Measurements from ENCODE around the gene BMP8B. TPM values are rescaled to one million over a fixed set of nuclear protein-coding genes. Genes with fewer than 3 reads are reported as not detected.
"Not testable (repeated sequence)": the region's sequence is repeated elsewhere in the genome, so short reads cannot be mapped to it uniquely, and the experiment has no call there.

BMP8B gene
- total RNA-seq, result 1 to 10 TPM in 4 of 8 experiments, under 1 TPM in 4; 0.20 to 3.5 (median 1.1) TPM

- ATAC-seq (replicated peaks in 6 of 8), result peak; percentile 77 to 93 (median 85)
- no peak within 1 kb of the TSS for H3K27ac ChIP-seq
- H3K4me3 ChIP-seq, result peak within 1 kb of the TSS; percentile 26 to 48 (median 35)
- H3K4me1 ChIP-seq (replicated peaks in 1 of 2), result peaks cover 5 to 16% of the 10 kb centered on the region in 2 donors
- in situ Hi-C loops (cut with MboI; ENCODE audit: low pct_unique_long_range_greater_than_20kb in 2 of 9, low sequenced_read_pairs in 9 of 9, unreplicated experiment in 9 of 9), result no loop called here
- WGBS, 10 experiments, result 5 to 60% (median 20%) methylated on average over 2 to 18 of the region's 91 CpGs; no CpG with 5 or more reads in 5 of the 10 experiments
Measured at GRCh38 chr1:39788758-39789570, at the start of gene BMP8B. BMP8B (minus strand) TSS chr1:39788865; CDS start chr1:39788485, 380 bp downstream.

DNA sequence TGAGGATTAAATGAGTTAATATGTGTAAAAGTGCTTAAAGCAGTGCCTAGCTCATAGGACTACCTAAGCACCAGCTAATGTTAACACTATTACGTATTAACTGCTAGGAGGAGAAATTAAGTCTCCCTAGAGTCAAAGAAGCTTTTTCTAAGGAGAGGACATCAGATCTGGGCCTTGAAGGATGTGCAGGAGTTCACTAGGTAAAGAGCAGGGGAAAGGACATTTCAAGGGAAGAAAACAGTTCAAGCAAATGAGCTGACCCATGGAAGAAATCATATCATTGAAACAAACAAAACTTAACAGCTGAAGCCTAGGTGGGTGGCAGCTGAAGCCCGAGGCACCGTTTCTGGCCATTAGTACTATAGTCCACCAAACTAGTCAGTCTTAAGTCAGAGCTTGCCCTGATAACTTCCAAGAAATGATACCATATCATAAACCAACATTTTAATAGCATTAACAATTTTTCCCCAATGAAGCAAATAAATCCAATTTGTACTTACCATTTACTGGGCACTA, 48.0 kb upstream of the BMP8B start:
- no peak for ATAC-seq (replicated peaks in 6 of 8)
- Histone ChIP-seq H3K4me3 (no peak overlapping the region), H3K27ac (no peak overlapping the region), H3K4me1 (replicated peaks in 1 of 2) (peaks cover 3 to 11% of the 10 kb centered on the region in 2 donors)
- WGBS, 10 experiments, result 83 to 95% (median 90%) methylated on average over 2 to 3 of the region's 3 CpGs; no CpG with 5 or more reads in 2 of the 10 experiments
- in situ Hi-C loops (cut with MboI; ENCODE audit: low pct_unique_long_range_greater_than_20kb in 2 of 9, low sequenced_read_pairs in 9 of 9, unreplicated experiment in 9 of 9), result no loop called here

- no peak for ATAC-seq (replicated peaks in 6 of 8)
Measured at GRCh38 chr1:39835935-39836594, 47.4 kb upstream of the BMP8B start.

GRCh38 chr1:39835110-39835509, 46.4 kb upstream of the BMP8B start:
- peaks cover 3 to 15% of the 10 kb centered on the region in 2 donors for H3K4me1 ChIP-seq (replicated peaks in 1 of 2)
- no peak overlapping the region for H3K4me3 ChIP-seq
- 60 to 100% (median 100%) methylated on average over 1 to 2 of the region's 2 CpGs; no CpG with 5 or more reads in 4 of the 10 experiments for WGBS, 10 experiments
- no peak overlapping the region for H3K27ac ChIP-seq
- ATAC-seq (replicated peaks in 6 of 8), result no peak
- in situ Hi-C loops (cut with MboI; ENCODE audit: low pct_unique_long_range_greater_than_20kb in 2 of 9, low sequenced_read_pairs in 9 of 9, unreplicated experiment in 9 of 9), result no loop called here

More at GRCh38 chr1:39835935-39836594, 47.4 kb upstream of the BMP8B start:
- no peak overlapping the region for H3K27ac ChIP-seq
- in situ Hi-C loops (cut with MboI; ENCODE audit: low pct_unique_long_range_greater_than_20kb in 2 of 9, low sequenced_read_pairs in 9 of 9, unreplicated experiment in 9 of 9), result no loop called here
- no peak overlapping the region for H3K4me3 ChIP-seq
- WGBS, 10 experiments, result 81 to 100% (median 92%) methylated on average over 1 to 7 of the region's 7 CpGs
- peaks cover 3 to 13% of the 10 kb centered on the region in 2 donors for H3K4me1 ChIP-seq (replicated peaks in 1 of 2)

DNA sequence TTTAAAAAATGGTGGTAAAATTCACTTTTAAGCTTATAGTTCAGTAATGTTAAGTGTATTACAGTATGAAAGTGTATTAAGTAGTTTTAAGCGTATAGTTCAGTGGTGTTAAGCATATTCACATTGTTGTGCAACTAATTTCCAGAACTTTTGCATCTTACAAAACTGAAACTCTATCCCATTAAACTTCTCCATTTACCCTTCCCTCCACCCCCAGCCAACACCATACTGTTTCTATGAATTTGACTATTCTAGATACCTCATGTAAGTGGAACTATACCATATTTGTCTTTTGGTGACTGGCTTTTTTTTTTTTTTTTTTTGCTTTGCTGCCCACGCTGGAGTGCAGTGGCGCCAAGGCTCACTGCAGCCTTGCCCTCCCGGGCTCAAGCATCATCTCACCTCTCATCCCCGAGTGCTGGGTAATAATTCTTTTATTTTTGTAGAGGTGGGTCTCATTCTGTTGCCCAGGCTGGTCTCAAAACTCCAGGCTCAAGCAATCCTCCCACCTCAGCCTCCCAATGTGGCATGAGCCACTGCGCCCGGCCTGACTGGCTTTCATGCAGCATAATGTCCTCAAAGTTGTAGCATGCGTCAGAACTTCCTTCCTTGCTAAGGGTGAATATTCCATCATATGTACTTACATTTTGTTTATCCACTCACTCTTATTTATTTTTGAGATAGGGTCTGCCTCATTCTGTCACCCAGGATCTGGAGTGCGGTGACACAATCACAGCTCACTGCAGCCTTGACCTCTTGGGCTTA, 45.1 kb upstream of the BMP8B start:
- Histone ChIP-seq H3K27ac (no peak overlapping the region), H3K4me3 (no peak overlapping the region), H3K4me1 (replicated peaks in 1 of 2) (peaks cover 3 to 20% of the 10 kb centered on the region in 2 donors)
- ATAC-seq (replicated peaks in 6 of 8), result no peak
- in situ Hi-C loops (cut with MboI; ENCODE audit: low pct_unique_long_range_greater_than_20kb in 2 of 9, low sequenced_read_pairs in 9 of 9, unreplicated experiment in 9 of 9), result no loop called here
- 74 to 100% (median 97%) methylated on average over 1 to 9 of the region's 9 CpGs for WGBS, 10 experiments

DNA sequence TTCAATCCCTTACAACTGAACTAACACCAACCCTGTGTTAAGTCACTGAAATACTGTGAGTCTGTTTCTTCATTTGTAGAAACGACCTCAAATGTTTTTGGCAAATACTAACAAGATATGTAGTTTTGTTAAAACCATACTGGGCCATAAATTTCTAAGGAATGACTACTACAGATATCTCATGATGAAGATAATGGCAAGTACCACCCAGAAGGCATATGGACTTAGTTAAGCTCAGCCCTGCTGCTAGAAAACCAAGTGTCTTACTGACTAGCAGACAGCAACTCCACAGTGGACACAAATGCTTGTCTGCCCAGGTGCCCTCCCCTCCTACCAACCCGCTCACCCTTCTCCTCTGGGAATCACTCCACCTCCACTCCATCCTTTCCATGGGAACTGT, 44.5 kb upstream of the BMP8B start:
- Histone ChIP-seq H3K4me3 (no peak overlapping the region), H3K27ac (no peak overlapping the region), H3K4me1 (replicated peaks in 1 of 2) (peaks cover 3 to 20% of the 10 kb centered on the region in 2 donors)
- no peak for ATAC-seq (replicated peaks in 6 of 8)
- in situ Hi-C loops (cut with MboI; ENCODE audit: low pct_unique_long_range_greater_than_20kb in 2 of 9, low sequenced_read_pairs in 9 of 9, unreplicated experiment in 9 of 9), result no loop called here
- WGBS, 10 experiments, result 0 to 95% (median 40%) methylated on average over 1 to 2 of the region's 2 CpGs; no CpG with 5 or more reads in 3 of the 10 experiments

GRCh38 chr1:39832294-39832693, 43.6 kb upstream of the BMP8B start:
- WGBS, 10 experiments, result 69 to 90% (median 82%) methylated on average over 1 to 6 of the region's 6 CpGs; no CpG with 5 or more reads in 3 of the 10 experiments
- no peak overlapping the region for H3K27ac ChIP-seq
- peaks cover 3 to 20% of the 10 kb centered on the region in 2 donors for H3K4me1 ChIP-seq (replicated peaks in 1 of 2)
- peak in 5 of 8 experiments; percentile 68 to 89 (median 79) for ATAC-seq (replicated peaks in 6 of 8)
- no peak overlapping the region for H3K4me3 ChIP-seq
- in situ Hi-C loops (cut with MboI; ENCODE audit: low pct_unique_long_range_greater_than_20kb in 2 of 9, low sequenced_read_pairs in 9 of 9, unreplicated experiment in 9 of 9), result no loop called here

DNA sequence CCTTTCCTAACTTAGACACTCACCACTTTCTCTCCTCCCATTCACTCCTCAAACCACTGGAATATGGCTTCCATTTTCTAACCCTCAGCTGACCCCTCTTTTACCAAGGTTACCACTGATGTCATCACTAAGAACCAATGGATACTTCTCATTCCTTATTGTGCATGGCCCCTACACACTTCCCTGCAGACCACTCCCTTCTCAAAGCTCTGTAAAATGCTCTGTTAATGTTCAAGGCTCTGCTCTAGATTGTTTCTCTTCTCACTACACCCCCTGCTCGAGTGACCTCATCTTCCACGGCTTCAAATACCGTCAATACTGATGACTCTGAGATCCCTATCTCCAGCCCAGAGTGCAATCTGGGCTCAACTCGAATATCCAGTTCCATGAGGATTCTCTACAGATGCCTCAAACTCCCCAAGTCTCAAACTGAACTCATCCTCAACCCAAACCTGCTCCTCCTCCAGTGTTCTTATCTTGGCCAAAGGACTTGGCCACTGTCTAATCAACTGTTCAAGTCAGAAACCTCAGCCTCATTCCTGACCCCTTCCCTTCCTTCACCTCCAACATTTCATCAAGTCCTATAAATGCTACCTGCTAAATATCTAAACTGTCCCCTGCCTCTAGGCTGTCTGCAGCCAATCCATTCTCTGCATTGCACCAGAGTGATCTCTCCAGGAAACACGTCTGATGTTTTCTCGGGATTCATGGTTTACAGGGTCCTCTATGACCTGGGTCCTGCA, 41.3 kb upstream of the BMP8B start:
- Histone ChIP-seq H3K27ac (no peak overlapping the region), H3K4me1 (replicated peaks in 1 of 2) (peaks cover 3 to 20% of the 10 kb centered on the region in 2 donors), H3K4me3 (no peak overlapping the region)
- in situ Hi-C loops (cut with MboI; ENCODE audit: low pct_unique_long_range_greater_than_20kb in 2 of 9, low sequenced_read_pairs in 9 of 9, unreplicated experiment in 9 of 9), result loop anchor here in 2 of 9 experiments (10.0 kb wide), 2 partner anchors 65 to 135 kb away; no protein-coding TSS in a partner anchor
- peak; percentile 45 to 93 (median 67) for ATAC-seq (replicated peaks in 6 of 8)
- WGBS, 10 experiments, result 13 to 82% (median 77%) methylated on average over 3 to 6 of the region's 6 CpGs; no CpG with 5 or more reads in 2 of the 10 experiments

GRCh38 chr1:39828734-39829133, 40.1 kb upstream of the BMP8B start:
- in situ Hi-C loops (cut with MboI; ENCODE audit: low pct_unique_long_range_greater_than_20kb in 2 of 9, low sequenced_read_pairs in 9 of 9, unreplicated experiment in 9 of 9), result loop anchor here in 2 of 9 experiments (10.0 kb wide), 2 partner anchors 66 to 136 kb away; no protein-coding TSS in a partner anchor
- ATAC-seq (replicated peaks in 6 of 8), result no peak
- Histone ChIP-seq H3K4me1 (replicated peaks in 1 of 2) (peaks cover 3 to 20% of the 10 kb centered on the region in 2 donors), H3K4me3 (no peak overlapping the region), H3K27ac (no peak overlapping the region)
- 50 to 90% (median 79%) methylated on average over 1 to 2 of the region's 2 CpGs; no CpG with 5 or more reads in 4 of the 10 experiments for WGBS, 10 experiments

DNA sequence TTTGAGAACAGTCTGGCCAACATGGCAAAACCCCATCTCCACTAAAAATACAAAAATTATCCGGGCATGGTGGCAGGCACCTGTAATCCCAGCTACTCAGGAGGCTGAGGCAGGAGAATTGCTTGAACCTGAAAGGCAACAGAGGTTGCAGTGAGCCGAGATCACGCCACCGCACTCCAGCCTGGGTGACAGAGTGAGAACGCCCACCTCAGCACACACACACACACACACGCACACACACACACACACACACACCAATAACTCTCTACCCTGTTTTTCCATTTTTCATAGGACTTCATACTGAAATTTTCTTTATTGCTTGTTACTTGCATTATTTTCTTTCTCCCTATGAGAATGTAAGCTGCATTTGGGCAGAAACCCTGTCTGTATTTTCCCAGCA, 39.6 kb upstream of the BMP8B start:
- in situ Hi-C loops (cut with MboI; ENCODE audit: low pct_unique_long_range_greater_than_20kb in 2 of 9, low sequenced_read_pairs in 9 of 9, unreplicated experiment in 9 of 9), result loop anchor here in 2 of 9 experiments (10.0 kb wide), 2 partner anchors 67 to 137 kb away; no protein-coding TSS in a partner anchor
- peaks cover 3 to 20% of the 10 kb centered on the region in 2 donors for H3K4me1 ChIP-seq (replicated peaks in 1 of 2)
- not testable (repeated sequence) for H3K4me3 ChIP-seq; H3K27ac ChIP-seq; ATAC-seq (replicated peaks in 6 of 8)
- WGBS, 10 experiments, result 48 to 93% (median 80%) methylated on average over 2 to 6 of the region's 6 CpGs; no CpG with 5 or more reads in 3 of the 10 experiments

DNA sequence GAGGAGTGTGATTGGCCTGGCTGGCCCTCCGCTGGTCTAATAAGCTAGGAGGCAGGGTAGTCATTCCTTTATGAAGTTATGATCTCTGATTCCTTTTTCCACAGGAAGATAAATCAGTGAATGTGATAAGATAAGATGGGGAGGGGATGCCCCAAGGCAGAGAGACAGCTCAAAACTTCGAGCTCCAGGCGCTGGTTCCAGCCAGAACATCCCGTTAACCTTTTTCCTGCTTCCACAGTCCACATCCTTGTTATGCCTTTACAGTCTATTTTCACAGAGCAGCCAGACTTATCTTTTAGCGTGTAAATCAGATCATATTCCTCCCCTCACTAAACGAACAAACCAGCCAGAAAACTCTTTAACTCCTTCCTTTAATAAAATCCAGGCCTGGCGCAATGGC, 38.5 kb upstream of the BMP8B start:
- Histone ChIP-seq H3K4me1 (replicated peaks in 1 of 2) (peaks cover 3 to 14% of the 10 kb centered on the region in 2 donors), H3K4me3 (no peak overlapping the region), H3K27ac (no peak overlapping the region)
- ATAC-seq (replicated peaks in 6 of 8), result no peak
- WGBS, 10 experiments, result 41 to 92% (median 80%) methylated on average over 1 to 7 of the region's 7 CpGs; no CpG with 5 or more reads in 2 of the 10 experiments
- in situ Hi-C loops (cut with MboI; ENCODE audit: low pct_unique_long_range_greater_than_20kb in 2 of 9, low sequenced_read_pairs in 9 of 9, unreplicated experiment in 9 of 9), result loop anchor here in 2 of 9 experiments (10.0 kb wide), 2 partner anchors 68 to 138 kb away; no protein-coding TSS in a partner anchor

Data from motor neuron (in vitro differentiated cells).